Measurements from ENCODE around the gene CENPK. TPM values are rescaled to one million over a fixed set of nuclear protein-coding genes. Genes with fewer than 3 reads are reported as not detected.

CENPK gene
- total and polyA plus RNA-seq, 12 donors = 0.32 to 13.7 (median 1.3) TPM; not detected in 1

GRCh38 chr5:65512170-65512937 lies 50.6 kb downstream of the CENPK start:
- H3K27me3 ChIP-seq = no peaks in the 10 kb centered on the region
- no peak overlapping the region for H3K27ac ChIP-seq
- 84 to 90% (median 85%) methylated on average over 6 of the region's 6 CpGs for WGBS, 4 donors
- DNase-seq = no peak
- H3K4me1 ChIP-seq (replicated peaks in 1 of 2) = no peaks in the 10 kb centered on the region
- intact Hi-C loops (cut with DNase I) = no loop called here
- no peaks in the 10 kb centered on the region for H3K36me3 ChIP-seq (replicated peaks in 1 of 2)
- no peaks in the 10 kb centered on the region for H3K9me3 ChIP-seq (replicated peaks in 1 of 3)
- H3K4me3 ChIP-seq = no peak overlapping the region
- TF ChIP-seq CTCF (IDR thresholded peaks at IDR 0.05) (no peak), POLR2A (IDR thresholded peaks at IDR 0.05) (no peak)

- TF ChIP-seq CTCF (IDR thresholded peaks at IDR 0.05) = no peak
- no peak for TF ChIP-seq POLR2A (IDR thresholded peaks at IDR 0.05)
- no peak for DNase-seq
These were observed 54.0 kb downstream of the CENPK start for GRCh38 chr5:65508978-65509377.

GRCh38 chr5:65506961-65507360 lies 56.0 kb downstream of the CENPK start:
- no peaks in the 10 kb centered on the region for H3K27me3 ChIP-seq
- 64 to 70% (median 68%) methylated on average over 3 of the region's 3 CpGs for WGBS, 4 donors
- H3K36me3 ChIP-seq (replicated peaks in 1 of 2) = no peaks in the 10 kb centered on the region

More at GRCh38 chr5:65508978-65509377, 54.0 kb downstream of the CENPK start:
- H3K4me1 ChIP-seq (replicated peaks in 1 of 2) = no peaks in the 10 kb centered on the region
- intact Hi-C loops (cut with DNase I) = no loop called here
- H3K27ac ChIP-seq = no peak overlapping the region
- no peaks in the 10 kb centered on the region for H3K36me3 ChIP-seq (replicated peaks in 1 of 2)
- H3K27me3 ChIP-seq = no peaks in the 10 kb centered on the region
- no peaks in the 10 kb centered on the region for H3K9me3 ChIP-seq (replicated peaks in 1 of 3)
- 89 to 97% (median 96%) methylated on average over 2 of the region's 2 CpGs for WGBS, 4 donors
- H3K4me3 ChIP-seq = no peak overlapping the region

GRCh38 chr5:65489119-65489518 lies 73.8 kb downstream of the CENPK start:
- Histone ChIP-seq H3K36me3 (replicated peaks in 1 of 2) (no peaks in the 10 kb centered on the region), H3K4me1 (replicated peaks in 1 of 2) (no peaks in the 10 kb centered on the region), H3K4me3 (no peak overlapping the region), H3K9me3 (replicated peaks in 1 of 3) (no peaks in the 10 kb centered on the region), H3K27ac (no peak overlapping the region), H3K27me3 (no peaks in the 10 kb centered on the region)
- intact Hi-C loops (cut with DNase I) = loop anchor here (5.0 to 10.0 kb wide), 5 partner anchors 384 to 854 kb away; no protein-coding TSS in a partner anchor
- TF ChIP-seq CTCF (IDR thresholded peaks at IDR 0.05) (no peak), POLR2A (IDR thresholded peaks at IDR 0.05) (no peak)
- WGBS, 4 donors = 86 to 90% (median 88%) methylated on average over 4 of the region's 4 CpGs
- no peak for DNase-seq

More at GRCh38 chr5:65506961-65507360, 56.0 kb downstream of the CENPK start:
- no peak overlapping the region for H3K27ac ChIP-seq
- H3K4me1 ChIP-seq (replicated peaks in 1 of 2) = no peaks in the 10 kb centered on the region
- no peaks in the 10 kb centered on the region for H3K9me3 ChIP-seq (replicated peaks in 1 of 3)
- TF ChIP-seq CTCF (IDR thresholded peaks at IDR 0.05) = no peak
- H3K4me3 ChIP-seq = no peak overlapping the region
- intact Hi-C loops (cut with DNase I) = no loop called here
- DNase-seq = no peak

Data from adrenal gland (tissue), 12 donors.